MCF 10A (cell line): Measurements from ENCODE around the gene SLIT3. TPM values are rescaled to one million over a fixed set of nuclear protein-coding genes. Genes with fewer than 3 reads are reported as not detected.

Experiments used
- BruUV-seq: library from RNA; stranded (reverse); fragments of 400-500 nt; replicated peaks from 2 replicates; lab custom pipeline; 2021; lab: Mats Ljungman, UMichigan
- CTCF ChIA-PET: fragments of 300-600 bp; sonication (Branson Sonifier 250); formaldehyde crosslinking; extraction: SDS; loops from one replicate; lab custom pipeline; 2021; ENCODE audit warnings: antibody characterized with exemption, inconsistent platforms; lab: Yijun Ruan, JAX
- POLR2A ChIA-PET: fragments of 300-600, 350-650 bp; sonication (Branson Sonifier 250); formaldehyde crosslinking; extraction: SDS; loops from one replicate; lab custom pipeline; 2020; ENCODE audit warnings: antibody characterized with exemption, inconsistent platforms; lab: Yijun Ruan, JAX
- DNase-seq: peaks from one replicate; pipeline ENCODE4 v3.0.0-alpha.2; 2018; ENCODE audit not compliant: unreplicated experiment
- H3K27ac Mint-ChIP-seq: one replicate; pipeline ENCODE4 v1.8.0; 2022; ENCODE audit warnings: mild to moderate bottlenecking, low read depth, mixed read lengths; ENCODE audit not compliant: unreplicated experiment
- H3K27me3 Mint-ChIP-seq: one replicate; pipeline ENCODE4 v1.8.0; 2022; ENCODE audit warnings: mixed read lengths; ENCODE audit not compliant: insufficient read depth, unreplicated experiment
- H3K36me3 Mint-ChIP-seq: one replicate; pipeline ENCODE4 v1.8.0; 2022; ENCODE audit warnings: mild to moderate bottlenecking, moderate library complexity, mixed read lengths; ENCODE audit not compliant: insufficient read depth, unreplicated experiment
- H3K4me1 Mint-ChIP-seq: one replicate; pipeline ENCODE4 v1.8.0; 2022; ENCODE audit warnings: mixed read lengths; ENCODE audit not compliant: insufficient read depth, unreplicated experiment
- H3K4me3 Mint-ChIP-seq: one replicate; pipeline ENCODE4 v1.8.0; 2022; ENCODE audit warnings: mild to moderate bottlenecking, moderate library complexity, mixed read lengths; ENCODE audit not compliant: unreplicated experiment
- H3K9me3 Mint-ChIP-seq: one replicate; pipeline ENCODE4 v1.8.0; 2022; ENCODE audit warnings: mixed read lengths; ENCODE audit not compliant: unreplicated experiment
- intact Hi-C: fragments of 100-400 bp; cut with micrococcal nuclease; formaldehyde crosslinking; loops from 2 replicates; pipeline ENCODE4 v1.14.1; 2022
- total RNA-seq: library from RNA; stranded (reverse); gene quantifications from 2 replicates; pipeline ENCODE4 v1.2.3, GENCODE V29; 2022
- TF ChIP-seq, protein P1 (sequence below): fragments of 200-600 bp; IDR thresholded peaks from one replicate; pipeline ENCODE4 v1.8.0; 2022; ENCODE audit warnings: antibody characterized with exemption, mild to moderate bottlenecking; ENCODE audit not compliant: unreplicated experiment

The SLIT3 gene
- total RNA-seq, 1 experiment from 2014 or later, result 0.89 TPM

DNA sequence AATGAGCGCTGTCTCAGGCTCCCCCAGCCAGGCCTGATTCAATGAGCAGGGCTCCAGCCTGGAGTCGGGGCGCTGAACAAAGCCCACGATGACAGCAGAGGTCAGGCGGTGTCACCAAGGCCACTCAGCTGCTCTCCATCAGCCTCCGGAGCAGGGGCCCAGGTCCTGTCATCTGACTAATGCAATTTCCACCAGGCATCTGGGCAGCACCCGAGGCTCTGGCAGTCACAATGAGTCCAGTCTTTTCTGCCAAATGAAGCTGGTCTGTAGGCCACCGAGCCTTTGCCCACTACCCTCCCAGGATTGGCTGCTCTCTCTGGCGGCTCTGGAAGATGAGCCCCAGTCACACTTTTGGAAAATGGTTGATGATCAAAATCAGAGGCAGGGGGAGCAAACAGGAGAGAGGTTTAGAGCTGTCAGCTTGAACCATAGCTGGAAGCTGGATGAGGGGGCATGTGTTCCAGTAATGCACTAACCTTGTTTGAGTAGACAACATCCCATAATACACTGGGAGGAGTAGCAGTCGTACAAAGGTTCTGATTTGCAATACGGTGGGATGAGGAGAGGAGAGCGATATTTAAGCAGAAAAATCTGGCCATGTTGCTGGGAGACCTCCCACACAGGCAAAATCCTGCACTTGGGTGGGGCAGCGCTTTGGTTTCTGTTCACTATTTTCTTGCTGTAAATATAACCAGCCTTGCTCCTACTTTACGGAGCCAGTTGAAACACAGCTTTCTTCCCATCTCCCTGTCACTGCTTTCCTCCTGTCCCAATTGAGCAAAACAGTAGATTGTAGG lies 415.4 kb downstream of the SLIT3 start:
- CTCF ChIA-PET, result no interaction called here
- Mint-ChIP-seq H3K9me3 (no peaks in the 10 kb centered on the region), H3K36me3 (no peaks in the 10 kb centered on the region), H3K27ac (no peak overlapping the region), H3K4me1 (no peaks in the 10 kb centered on the region), H3K27me3 (peaks cover 3% of the 10 kb centered on the region), H3K4me3 (no peak overlapping the region)
- no peak for DNase-seq
- TF ChIP-seq, protein P1, sequence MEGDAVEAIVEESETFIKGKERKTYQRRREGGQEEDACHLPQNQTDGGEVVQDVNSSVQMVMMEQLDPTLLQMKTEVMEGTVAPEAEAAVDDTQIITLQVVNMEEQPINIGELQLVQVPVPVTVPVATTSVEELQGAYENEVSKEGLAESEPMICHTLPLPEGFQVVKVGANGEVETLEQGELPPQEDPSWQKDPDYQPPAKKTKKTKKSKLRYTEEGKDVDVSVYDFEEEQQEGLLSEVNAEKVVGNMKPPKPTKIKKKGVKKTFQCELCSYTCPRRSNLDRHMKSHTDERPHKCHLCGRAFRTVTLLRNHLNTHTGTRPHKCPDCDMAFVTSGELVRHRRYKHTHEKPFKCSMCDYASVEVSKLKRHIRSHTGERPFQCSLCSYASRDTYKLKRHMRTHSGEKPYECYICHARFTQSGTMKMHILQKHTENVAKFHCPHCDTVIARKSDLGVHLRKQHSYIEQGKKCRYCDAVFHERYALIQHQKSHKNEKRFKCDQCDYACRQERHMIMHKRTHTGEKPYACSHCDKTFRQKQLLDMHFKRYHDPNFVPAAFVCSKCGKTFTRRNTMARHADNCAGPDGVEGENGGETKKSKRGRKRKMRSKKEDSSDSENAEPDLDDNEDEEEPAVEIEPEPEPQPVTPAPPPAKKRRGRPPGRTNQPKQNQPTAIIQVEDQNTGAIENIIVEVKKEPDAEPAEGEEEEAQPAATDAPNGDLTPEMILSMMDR, result no peak
- POLR2A ChIA-PET, result interaction anchor here (0.6 kb wide), 1 partner anchor 139 kb away, joined by 4 read pairs; no protein-coding TSS in a partner anchor
- intact Hi-C loops, result no loop called here
- no TSS peak for BruUV-seq

DNA sequence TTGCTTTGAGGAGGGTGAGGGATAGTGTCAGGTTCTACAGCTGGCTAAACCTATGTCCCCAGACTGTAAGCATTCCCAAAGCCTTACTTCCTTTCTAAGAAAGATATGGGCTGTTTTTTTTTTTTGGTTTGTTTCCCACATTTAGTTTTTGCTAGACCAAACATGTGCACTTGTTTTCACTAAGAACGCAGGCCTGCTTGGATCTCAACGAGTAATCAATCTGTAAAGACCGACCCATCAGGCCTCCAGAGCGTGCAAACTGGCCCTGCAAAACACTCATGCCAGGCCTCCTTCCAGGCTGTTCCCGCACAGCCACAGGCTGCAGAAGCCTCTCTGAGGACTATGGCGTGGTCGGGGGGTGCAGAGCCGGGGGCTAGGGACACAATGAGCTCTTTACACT lies 416.9 kb downstream of the SLIT3 start:
- BruUV-seq, result no TSS peak
- Mint-ChIP-seq H3K27ac (no peak overlapping the region), H3K9me3 (no peaks in the 10 kb centered on the region), H3K27me3 (peaks cover 8% of the 10 kb centered on the region), H3K4me3 (no peak overlapping the region), H3K4me1 (no peaks in the 10 kb centered on the region), H3K36me3 (no peaks in the 10 kb centered on the region)
- ChIA-PET CTCF (no interaction called here), POLR2A (no interaction called here)
- intact Hi-C loops, result no loop called here
- TF ChIP-seq, protein P1, result no peak
- no peak for DNase-seq

DNA sequence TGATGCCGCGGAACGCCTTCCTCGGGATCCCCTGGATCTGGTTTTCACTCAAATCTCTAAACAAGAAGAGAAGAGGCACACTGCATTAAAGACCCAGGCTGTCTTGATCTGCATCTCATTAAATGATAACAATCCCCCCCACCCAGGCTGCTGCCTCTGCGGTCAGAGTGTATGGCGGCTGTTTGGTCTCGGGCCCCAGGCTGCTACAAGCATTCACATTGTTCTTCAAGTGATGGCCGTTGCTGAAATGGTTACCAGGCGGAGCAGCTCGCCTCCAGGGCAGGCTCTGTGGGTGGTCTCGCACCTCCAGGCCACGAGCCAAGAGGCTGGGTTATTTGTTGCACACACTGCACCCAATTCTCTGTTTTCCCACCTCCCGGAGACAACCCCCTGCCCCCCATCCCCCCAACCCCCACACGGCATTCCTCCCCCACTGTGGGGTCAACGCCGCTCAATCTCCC lies 417.6 kb downstream of the SLIT3 start:
- Mint-ChIP-seq H3K4me3 (no peak overlapping the region), H3K9me3 (no peaks in the 10 kb centered on the region), H3K36me3 (no peaks in the 10 kb centered on the region), H3K4me1 (no peaks in the 10 kb centered on the region), H3K27ac (no peak overlapping the region), H3K27me3 (peaks cover 8% of the 10 kb centered on the region)
- TF ChIP-seq, protein P1, result no peak
- DNase-seq, result no peak
- ChIA-PET POLR2A (no interaction called here), CTCF (no interaction called here)
- no TSS peak for BruUV-seq
- intact Hi-C loops, result no loop called here

DNA sequence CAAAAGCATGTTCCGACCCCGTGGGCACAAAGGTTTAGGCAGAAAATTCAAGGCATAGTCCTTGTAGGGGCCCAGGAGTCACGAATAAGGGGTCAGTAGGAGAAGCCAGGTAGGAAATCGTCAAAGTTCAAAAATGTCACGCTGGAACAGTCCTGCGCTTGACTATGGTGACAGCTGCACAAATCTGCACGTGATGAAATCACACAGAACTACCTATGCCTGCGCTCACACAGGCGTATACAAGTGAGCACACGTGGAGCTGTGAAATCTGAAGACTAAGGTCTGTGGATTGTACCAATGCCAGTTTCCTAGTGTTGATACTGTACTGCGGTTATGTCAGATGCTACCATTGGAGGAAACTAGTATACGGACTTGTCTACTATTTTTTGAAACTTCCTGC lies 418.7 kb downstream of the SLIT3 start:
- BruUV-seq, result no TSS peak

More for the DNA sequence above, 418.7 kb downstream of the SLIT3 start:
- Mint-ChIP-seq H3K9me3 (no peaks in the 10 kb centered on the region), H3K4me1 (no peaks in the 10 kb centered on the region), H3K27ac (no peak overlapping the region), H3K27me3 (peaks cover 11% of the 10 kb centered on the region), H3K36me3 (no peaks in the 10 kb centered on the region), H3K4me3 (no peak overlapping the region)
- ChIA-PET CTCF (interaction anchor here (0.7 kb wide), 1 partner anchor 17 kb away, joined by 3 read pairs; no protein-coding TSS in a partner anchor), POLR2A (no interaction called here)
- no peak for DNase-seq
- TF ChIP-seq, protein P1, result no peak
- intact Hi-C loops, result no loop called here
